Nucleus accumbens (tissue), 56 donors: ENCODE measurements around the gene CLEC4F.
"Not testable (repeated sequence)": the region's sequence is repeated elsewhere in the genome, so short reads cannot be mapped to it uniquely, and the experiment has no call there.

Source experiments
- DNase-seq, 56 donors: peaks; one replicate each; lab custom pipeline; 2025; lab: John Stamatoyannopoulos, UW

Gene CLEC4F

DNA sequence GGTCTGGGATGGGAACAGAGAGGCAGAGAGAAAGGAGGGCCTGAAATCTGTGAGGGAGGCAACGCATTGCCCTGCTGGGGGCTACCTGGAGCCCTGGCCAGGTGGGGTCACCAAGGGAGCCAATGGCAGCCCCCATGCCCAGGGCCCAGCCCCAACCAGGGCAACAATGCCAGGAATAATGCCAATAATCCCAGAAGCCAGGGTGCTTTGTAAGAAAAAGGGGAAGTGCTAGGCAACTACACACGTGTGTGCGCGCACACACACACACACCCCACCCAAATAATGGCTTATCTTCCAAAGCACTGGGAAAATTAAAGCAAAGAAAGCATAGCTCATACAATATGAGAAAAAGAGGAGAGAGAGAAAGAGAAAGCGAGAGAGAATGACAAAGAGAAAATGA lies 7.0 kb upstream of the CLEC4F start:
- DNase-seq = no peak

GRCh38 chr2:70826696-70827350 lies 6.4 kb upstream of the CLEC4F start:
- DNase-seq = no peak

DNA sequence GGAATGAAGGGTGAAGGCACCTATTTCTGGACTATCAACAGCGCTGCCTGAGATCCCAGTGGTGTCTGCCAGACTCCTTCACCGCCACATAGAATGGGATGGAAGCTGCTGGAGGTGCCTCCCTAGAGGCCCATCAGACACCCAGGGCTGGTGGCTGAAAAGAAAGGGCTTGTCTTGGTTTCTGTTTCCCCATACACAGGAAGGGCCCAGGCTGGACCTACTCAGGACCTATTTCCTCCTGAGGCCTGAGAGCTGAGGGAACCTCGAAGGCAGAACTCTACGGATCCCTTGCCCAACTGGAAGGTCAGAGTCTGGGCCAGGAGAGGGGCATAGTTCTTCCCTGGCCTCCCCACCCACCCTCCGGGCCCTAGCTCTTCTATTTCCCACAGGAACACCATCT lies 2.9 kb upstream of the CLEC4F start:
- DNase-seq = no peak

DNA sequence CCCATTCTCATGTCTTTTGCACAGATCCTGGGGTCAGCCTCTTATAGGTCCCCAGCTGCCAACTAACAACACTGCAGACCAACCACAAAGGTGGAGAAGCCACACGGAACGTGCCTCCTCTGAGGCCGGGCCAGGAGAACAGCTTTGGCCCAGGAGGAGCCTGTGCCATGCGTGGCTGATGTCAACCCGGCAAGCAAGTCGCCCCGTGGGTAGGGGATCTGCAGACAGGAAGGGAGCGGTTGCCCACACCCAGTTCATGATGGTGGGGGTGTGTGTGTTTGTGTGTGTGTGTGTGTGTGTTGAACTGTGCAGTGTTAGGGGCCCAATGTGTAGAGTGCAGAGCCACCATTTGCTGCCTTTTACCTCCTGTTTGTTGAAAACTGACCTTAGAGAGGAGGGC lies 2.4 kb upstream of the CLEC4F start:
- no peak for DNase-seq

- DNase-seq = no peak
Measured at GRCh38 chr2:70817284-70817954, 3.0 kb downstream of the CLEC4F start.

- no peak for DNase-seq
Measured at GRCh38 chr2:70816726-70817125, 3.7 kb downstream of the CLEC4F start.

- no peak for DNase-seq
Measured at GRCh38 chr2:70808983-70809958, 11.1 kb downstream of the CLEC4F start.

DNA sequence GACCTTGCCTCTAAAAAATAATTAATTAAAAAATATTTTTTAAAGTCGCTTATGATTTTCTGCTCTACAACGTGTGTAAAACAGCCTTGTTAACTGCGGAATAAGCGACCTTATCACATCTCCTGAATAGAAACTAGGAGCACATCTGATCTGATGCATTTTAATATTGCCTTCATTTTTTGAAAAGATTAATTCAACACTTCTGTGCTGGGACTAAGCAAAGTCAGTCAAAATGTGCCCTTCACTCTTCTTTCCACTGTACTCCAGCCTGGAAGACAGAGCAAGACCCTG lies 12.6 kb downstream of the CLEC4F start:
- no peak for DNase-seq

DNA sequence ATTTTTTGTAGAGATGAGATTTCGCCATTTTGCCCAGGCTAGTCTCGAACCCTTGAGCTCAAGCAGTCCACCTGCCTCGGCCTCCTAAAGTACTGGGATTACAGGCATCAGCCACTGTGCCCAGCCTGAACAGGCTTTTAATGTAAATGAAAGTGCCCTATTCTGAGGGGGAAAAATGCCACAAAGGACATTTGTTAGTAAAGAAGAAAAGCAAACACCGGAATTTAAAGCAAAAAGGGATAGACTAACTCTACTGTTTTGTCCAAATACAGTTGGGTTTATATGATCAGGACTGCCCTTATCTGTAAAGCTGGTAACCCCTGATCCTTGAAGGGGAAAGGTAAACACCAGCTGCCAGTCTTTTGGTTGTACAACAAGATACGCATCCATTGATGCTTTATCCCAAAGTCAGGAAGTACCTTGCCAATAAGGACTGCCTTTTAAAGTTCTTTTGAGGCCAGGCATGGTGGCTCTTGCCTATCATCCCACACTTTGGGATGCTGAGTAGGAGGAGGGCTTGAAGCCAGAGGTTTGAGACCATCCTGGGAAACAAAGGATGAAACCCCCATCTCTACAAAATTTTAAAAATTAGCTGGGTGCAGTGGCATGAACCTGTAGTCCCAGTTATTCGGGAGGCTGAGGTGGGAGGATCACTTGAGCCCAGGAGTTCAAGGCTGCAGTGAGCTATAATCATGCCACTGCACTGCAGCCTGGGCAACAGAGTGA lies 13.1 kb downstream of the CLEC4F start:
- no peak for DNase-seq

- no peak for DNase-seq
Measured at GRCh38 chr2:70806620-70807019, 13.8 kb downstream of the CLEC4F start.

DNA sequence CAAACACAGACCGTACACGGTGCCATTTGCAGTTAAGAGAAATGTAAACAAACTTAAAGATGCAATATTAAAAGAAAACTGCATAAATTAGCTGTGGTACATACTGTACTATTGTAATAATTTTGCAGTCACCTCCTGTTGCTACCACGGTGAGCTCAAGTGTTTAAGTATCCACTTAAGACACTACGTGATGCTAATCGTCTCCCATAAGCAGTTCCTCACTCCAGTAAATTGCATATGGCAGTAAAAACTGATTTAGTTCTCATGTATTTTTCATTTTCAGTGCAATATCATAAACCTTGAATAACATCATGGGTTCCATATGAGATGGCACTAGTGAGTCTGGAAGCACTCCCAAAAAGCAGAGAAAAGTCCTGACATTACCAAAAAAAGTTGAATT lies 14.4 kb downstream of the CLEC4F start:
- DNase-seq = no peak

GRCh38 chr2:70801607-70802263 lies 18.7 kb downstream of the CLEC4F start:
- no peak for DNase-seq

GRCh38 chr2:70799706-70800105 lies 20.7 kb downstream of the CLEC4F start:
- no peak for DNase-seq

GRCh38 chr2:70797996-70798395 lies 22.4 kb downstream of the CLEC4F start:
- not testable (repeated sequence) for DNase-seq

DNA sequence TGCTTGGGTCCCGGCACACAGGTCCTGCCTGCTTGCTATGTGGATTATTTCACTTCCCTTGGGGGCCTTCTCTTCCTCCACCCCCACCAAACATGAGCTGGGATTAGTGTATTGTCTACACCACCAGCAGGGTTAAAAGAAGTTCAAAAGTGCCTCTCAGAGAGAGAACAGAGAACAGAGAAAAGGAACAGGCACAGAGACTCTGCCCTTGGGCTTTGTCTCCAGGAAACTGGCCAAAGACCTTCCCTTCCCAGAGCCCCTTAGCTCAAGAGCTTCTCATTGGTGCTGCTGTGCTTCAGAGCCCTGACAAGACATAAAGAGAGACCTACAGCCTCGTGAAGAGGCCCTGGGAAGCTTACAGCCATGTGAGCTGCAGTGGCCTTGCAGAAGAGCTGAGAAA lies 22.9 kb downstream of the CLEC4F start:
- DNase-seq = no peak

- DNase-seq = no peak
Measured at GRCh38 chr2:70796262-70796661, 24.1 kb downstream of the CLEC4F start.

GRCh38 chr2:70795164-70795995 lies 25.0 kb downstream of the CLEC4F start:
- no peak for DNase-seq

- DNase-seq = no peak
Measured at GRCh38 chr2:70793450-70793849, 26.9 kb downstream of the CLEC4F start.

GRCh38 chr2:70790136-70790828 lies 30.1 kb downstream of the CLEC4F start, which contains the start of gene FIGLA:
TSS of gene FIGLA (minus strand) at chr2:70790643. CDS start at chr2:70790638, 5 bp downstream.
- DNase-seq = peak in 1 of 56 donors; percentile 18
